Loucy (cell line): ENCODE results near the gene MOGAT2.

Experiments used
- H2AFZ ChIP-seq: fragments of 200-600 bp; sonication (generic); 2 replicates; pipeline ENCODE4 v1.6.0; 2016; ENCODE audit warnings: antibody characterized with exemption, mild to moderate bottlenecking, low read length, moderate library complexity
- H3F3A ChIP-seq: fragments of 200-600 bp; 2 replicates; pipeline ENCODE4 v1.6.0; 2016; ENCODE audit warnings: antibody characterized with exemption, low read depth, mild to moderate bottlenecking
- H3K27me3 ChIP-seq: fragments of 200-600 bp; sonication (generic); 2 replicates; pipeline ENCODE4 v1.6.1; 2014; ENCODE audit warnings: low read length, mild to moderate bottlenecking; ENCODE audit not compliant: insufficient read depth, poor library complexity, severe bottlenecking
- H3K36me3 ChIP-seq: fragments of 200-600 bp; sonication (generic); 2 replicates; pipeline ENCODE4 v1.6.1; 2016; ENCODE audit warnings: low read length; ENCODE audit not compliant: insufficient read depth
- H3K4me1 ChIP-seq: fragments of 200-600 bp; sonication (generic); 2 replicates; pipeline ENCODE4 v1.5.1; 2014; ENCODE audit warnings: low read length, mild to moderate bottlenecking; ENCODE audit not compliant: insufficient read depth, poor library complexity, severe bottlenecking
- H3K4me2 ChIP-seq: fragments of 200-600 bp; sonication (generic); 2 replicates; pipeline ENCODE4 v1.6.0; 2014; ENCODE audit warnings: antibody characterized with exemption, low read length, low read depth, mild to moderate bottlenecking; ENCODE audit not compliant: poor library complexity, severe bottlenecking
- H3K4me3 ChIP-seq: fragments of 200-600 bp; sonication (generic); 2 replicates; pipeline ENCODE4 v1.5.1; 2014; ENCODE audit warnings: low read length, mild to moderate bottlenecking, mixed read lengths; ENCODE audit not compliant: poor library complexity, severe bottlenecking
- H3K79me2 ChIP-seq: fragments of 200-600 bp; sonication (generic); 2 replicates; pipeline ENCODE4 v1.6.1; 2014; ENCODE audit warnings: low read length; ENCODE audit not compliant: insufficient read depth
- H3K9ac ChIP-seq: fragments of 200-600 bp; sonication (generic); 2 replicates; pipeline ENCODE4 v1.6.0; 2014; ENCODE audit warnings: mild to moderate bottlenecking, low read depth, low read length, moderate library complexity; ENCODE audit not compliant: poor library complexity, severe bottlenecking
- H3K9me2 ChIP-seq: fragments of 200-600 bp; sonication (generic); replicated peaks from 2 replicates; pipeline ENCODE4 v1.6.1; 2016; ENCODE audit warnings: low read depth, low read length, mixed read lengths
- H3K9me3 ChIP-seq: fragments of 200-600 bp; sonication (generic); 2 replicates; pipeline ENCODE4 v1.6.1; 2014; ENCODE audit warnings: mild to moderate bottlenecking, antibody characterized with exemption, low read length, low read depth; ENCODE audit not compliant: insufficient read depth
- H4K20me1 ChIP-seq: fragments of 200-600 bp; sonication (generic); 2 replicates; pipeline ENCODE4 v1.6.0; 2014; ENCODE audit warnings: antibody characterized with exemption, low read length, mild to moderate bottlenecking; ENCODE audit not compliant: insufficient read depth, poor library complexity, severe bottlenecking
- EZH2phosphoT487 ChIP-seq: fragments of 200-600 bp; IDR thresholded peaks from 2 replicates; pipeline ENCODE4 v1.6.1; 2018; ENCODE audit warnings: antibody characterized with exemption, mild to moderate bottlenecking, moderate library complexity, borderline replicate concordance
- TF ChIP-seq, protein P1 (sequence below): fragments of 200-600 bp; sonication (generic); conservative IDR thresholded peaks from 2 replicates; pipeline ENCODE4 v1.5.1; 2014; ENCODE audit warnings: mild to moderate bottlenecking, antibody characterized with exemption, low read length

The MOGAT2 gene

GRCh38 chr11:75706260-75706729, 11.3 kb upstream of the MOGAT2 start:
- TF ChIP-seq, protein P1, sequence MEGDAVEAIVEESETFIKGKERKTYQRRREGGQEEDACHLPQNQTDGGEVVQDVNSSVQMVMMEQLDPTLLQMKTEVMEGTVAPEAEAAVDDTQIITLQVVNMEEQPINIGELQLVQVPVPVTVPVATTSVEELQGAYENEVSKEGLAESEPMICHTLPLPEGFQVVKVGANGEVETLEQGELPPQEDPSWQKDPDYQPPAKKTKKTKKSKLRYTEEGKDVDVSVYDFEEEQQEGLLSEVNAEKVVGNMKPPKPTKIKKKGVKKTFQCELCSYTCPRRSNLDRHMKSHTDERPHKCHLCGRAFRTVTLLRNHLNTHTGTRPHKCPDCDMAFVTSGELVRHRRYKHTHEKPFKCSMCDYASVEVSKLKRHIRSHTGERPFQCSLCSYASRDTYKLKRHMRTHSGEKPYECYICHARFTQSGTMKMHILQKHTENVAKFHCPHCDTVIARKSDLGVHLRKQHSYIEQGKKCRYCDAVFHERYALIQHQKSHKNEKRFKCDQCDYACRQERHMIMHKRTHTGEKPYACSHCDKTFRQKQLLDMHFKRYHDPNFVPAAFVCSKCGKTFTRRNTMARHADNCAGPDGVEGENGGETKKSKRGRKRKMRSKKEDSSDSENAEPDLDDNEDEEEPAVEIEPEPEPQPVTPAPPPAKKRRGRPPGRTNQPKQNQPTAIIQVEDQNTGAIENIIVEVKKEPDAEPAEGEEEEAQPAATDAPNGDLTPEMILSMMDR = peak; percentile 85
- no peak for TF ChIP-seq EZH2phosphoT487
- H4K20me1 ChIP-seq = no peaks in the 10 kb centered on the region
- no peaks in the 10 kb centered on the region for H3F3A ChIP-seq
- H3K9me3 ChIP-seq = no peaks in the 10 kb centered on the region
- no peaks in the 10 kb centered on the region for H3K4me1 ChIP-seq
- no peak overlapping the region for H3K4me3 ChIP-seq
- H3K4me2 ChIP-seq = no peak overlapping the region
- no peaks in the 10 kb centered on the region for H3K9me2 ChIP-seq
- no peaks in the 10 kb centered on the region for H3K27me3 ChIP-seq
- no peaks in the 10 kb centered on the region for H3K36me3 ChIP-seq
- no peak overlapping the region for H3K9ac ChIP-seq
- H3K79me2 ChIP-seq = no peaks in the 10 kb centered on the region
- 0 out of 2 replicates have a peak overlapping the region, but pooled peaks have one; percentile 29 for H2AFZ ChIP-seq

DNA sequence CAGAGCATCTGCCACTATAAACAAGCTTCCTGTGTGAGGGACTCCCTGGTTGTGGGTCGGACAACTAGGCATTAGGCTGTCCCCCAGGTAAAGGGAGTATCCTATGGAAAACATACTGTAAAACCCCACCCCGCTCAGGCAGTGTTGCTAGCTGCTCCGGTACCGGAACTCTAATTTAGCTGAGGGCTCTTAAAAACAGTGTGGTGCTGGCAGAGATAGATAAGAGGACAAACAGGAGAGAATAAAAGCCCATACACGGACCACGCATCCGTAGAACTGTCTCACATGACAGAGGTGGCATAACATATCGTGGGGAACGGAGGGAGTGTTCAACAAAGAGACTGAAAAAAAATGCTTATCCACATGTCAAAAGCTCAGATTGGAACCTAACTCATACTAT, 3.4 kb upstream of the MOGAT2 start:
- Histone ChIP-seq H4K20me1 (no peaks in the 10 kb centered on the region), H3K4me2 (no peak overlapping the region), H3K36me3 (no peaks in the 10 kb centered on the region), H3K4me1 (no peaks in the 10 kb centered on the region), H3K27me3 (peaks cover 4% of the 10 kb centered on the region), H3F3A (no peaks in the 10 kb centered on the region), H3K79me2 (no peaks in the 10 kb centered on the region), H3K9me3 (no peaks in the 10 kb centered on the region), H3K4me3 (no peak overlapping the region), H2AFZ (no peak overlapping the region), H3K9ac (no peak overlapping the region), H3K9me2 (no peaks in the 10 kb centered on the region)
- no peak for TF ChIP-seq EZH2phosphoT487
- TF ChIP-seq, protein P1 = no peak

DNA sequence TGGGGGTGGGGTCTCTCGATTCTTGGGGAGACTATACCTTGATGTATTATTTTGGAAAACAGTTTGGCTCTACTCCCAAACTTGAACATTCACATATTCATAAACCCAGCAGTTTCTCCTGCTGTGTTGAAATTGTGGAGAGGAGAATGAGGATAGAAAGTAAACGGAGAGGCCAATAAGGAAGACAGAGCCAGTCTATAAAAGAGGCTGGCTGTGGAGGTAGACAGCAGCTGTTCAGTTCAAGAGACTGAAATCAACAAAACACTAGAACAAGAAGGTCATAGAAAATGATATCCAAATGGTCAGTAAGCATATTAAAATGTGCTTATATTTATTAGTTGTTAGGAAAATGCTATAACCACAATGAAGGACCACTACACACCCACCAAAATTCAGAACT, 1.9 kb upstream of the MOGAT2 start:
- TF ChIP-seq, protein P1 = no peak
- no peak for TF ChIP-seq EZH2phosphoT487
- Histone ChIP-seq H3K27me3 (peaks cover 4% of the 10 kb centered on the region), H2AFZ (no peak overlapping the region)

More for the DNA sequence above, 1.9 kb upstream of the MOGAT2 start:
- H3K4me3 ChIP-seq = no peak overlapping the region
- H3K36me3 ChIP-seq = no peaks in the 10 kb centered on the region
- H3K9me3 ChIP-seq = no peaks in the 10 kb centered on the region
- H3K4me2 ChIP-seq = no peak overlapping the region
- H3F3A ChIP-seq = no peaks in the 10 kb centered on the region
- H4K20me1 ChIP-seq = no peaks in the 10 kb centered on the region
- H3K4me1 ChIP-seq = no peaks in the 10 kb centered on the region
- no peaks in the 10 kb centered on the region for H3K79me2 ChIP-seq
- H3K9ac ChIP-seq = no peak overlapping the region
- H3K9me2 ChIP-seq = no peaks in the 10 kb centered on the region
